ENCODE data around the gene AP1AR.
A peak's percentile ranks its signal among the peaks of the same experiment; 100 is the strongest.

The AP1AR gene

DNA sequence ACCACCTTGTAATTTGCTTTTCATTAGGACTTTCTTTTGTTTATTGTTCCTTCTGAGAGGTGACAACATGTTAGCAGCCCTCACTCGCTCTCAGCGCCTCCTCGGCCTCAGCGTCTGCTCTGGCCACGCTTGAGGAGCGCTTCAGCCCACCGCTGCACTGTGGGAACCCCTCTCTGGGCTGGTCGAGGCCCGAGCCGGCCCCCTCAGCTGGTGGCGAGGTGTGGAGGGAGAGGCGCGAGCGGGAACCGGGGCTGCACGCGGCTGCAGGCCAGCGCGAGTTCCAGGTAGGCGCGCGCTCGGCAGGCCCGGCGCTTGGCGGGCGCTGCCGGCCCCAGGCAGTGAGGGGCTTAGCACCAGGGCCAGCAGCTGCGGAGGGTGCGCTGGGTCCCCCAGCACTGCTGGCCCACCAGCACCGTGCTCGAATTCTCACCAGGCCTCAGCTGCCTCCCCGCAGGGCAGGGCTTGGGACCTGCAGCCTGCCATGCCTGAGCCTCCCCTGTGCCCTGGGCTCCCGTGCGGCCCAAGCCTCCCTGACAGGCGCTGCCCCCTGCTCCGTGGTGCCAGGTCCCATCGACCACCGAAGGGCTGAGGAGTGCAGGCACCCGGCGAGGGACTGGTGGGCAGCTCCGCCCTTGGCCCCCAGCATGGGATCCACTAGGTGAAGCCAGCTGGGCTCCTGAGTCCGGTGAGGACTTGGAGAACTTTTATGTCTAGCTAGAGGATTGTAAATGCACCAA is 9.2 kb upstream of the AP1AR start:
- peak in 1 of 3 experiments; percentile 1 for DNase-seq

DNA sequence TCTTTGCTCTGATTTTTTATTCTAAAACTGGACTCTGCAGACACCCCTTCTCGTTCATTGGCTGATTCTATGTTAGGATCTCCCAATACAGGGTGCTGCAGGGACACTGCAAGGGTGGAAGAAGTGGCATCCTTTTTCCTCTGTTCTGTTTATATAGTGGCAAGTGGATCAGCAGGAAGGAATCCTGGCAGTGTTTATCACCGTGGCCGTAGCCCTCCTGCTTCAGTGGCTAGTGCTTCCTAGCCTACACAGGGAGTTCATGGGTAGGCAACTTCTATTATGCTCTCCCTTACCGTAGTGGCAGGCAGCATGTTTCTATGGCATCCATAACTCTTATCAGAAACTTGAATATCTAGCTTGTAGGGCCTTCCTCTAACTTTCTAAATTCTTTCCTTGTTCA is 6.4 kb upstream of the AP1AR start:
- no peak for DNase-seq

DNA sequence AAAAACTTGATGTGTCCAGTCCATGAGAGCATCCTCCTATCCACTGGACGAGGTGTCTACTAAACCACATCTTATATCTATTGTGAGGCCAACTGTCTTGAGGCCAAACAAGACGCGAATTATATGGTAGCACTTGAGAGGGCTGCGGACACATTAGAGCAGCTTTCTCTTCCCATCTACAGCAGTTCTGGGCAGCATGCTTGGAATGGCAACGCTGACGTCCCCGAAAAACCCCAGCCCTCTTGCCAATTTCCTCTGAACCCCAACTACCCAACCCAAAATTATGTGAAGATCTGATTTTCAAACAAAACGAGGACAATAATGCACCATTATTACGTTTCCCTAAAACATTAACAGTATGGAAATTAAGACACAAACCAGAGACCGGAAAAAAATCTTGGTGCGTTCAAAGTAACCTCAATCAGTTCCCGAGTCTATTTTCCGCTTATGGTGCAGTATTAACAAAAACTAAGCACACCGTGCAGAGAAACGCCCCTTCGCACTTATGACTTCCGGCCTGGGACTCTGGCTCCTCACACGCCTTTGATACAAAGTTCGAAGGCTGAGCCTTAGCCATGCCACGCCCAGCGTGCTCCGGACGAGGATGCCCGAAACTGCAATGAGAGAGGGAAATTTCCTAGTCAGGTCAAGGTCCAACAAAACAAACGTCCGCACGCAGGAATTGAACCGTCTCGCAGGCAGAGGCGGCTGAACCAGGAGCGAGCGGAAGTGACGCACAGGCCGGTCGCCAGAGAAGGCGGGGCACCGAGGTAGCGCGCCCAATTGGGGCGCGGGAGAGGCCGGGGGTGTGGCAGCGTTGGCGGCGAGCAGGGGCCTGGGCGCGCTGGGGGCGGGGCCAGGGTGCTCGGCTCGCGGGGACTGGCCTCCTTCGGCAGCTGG is 458 bp upstream of the AP1AR start:
- peak; percentile 94 to 97 (median 96) for DNase-seq

DNA sequence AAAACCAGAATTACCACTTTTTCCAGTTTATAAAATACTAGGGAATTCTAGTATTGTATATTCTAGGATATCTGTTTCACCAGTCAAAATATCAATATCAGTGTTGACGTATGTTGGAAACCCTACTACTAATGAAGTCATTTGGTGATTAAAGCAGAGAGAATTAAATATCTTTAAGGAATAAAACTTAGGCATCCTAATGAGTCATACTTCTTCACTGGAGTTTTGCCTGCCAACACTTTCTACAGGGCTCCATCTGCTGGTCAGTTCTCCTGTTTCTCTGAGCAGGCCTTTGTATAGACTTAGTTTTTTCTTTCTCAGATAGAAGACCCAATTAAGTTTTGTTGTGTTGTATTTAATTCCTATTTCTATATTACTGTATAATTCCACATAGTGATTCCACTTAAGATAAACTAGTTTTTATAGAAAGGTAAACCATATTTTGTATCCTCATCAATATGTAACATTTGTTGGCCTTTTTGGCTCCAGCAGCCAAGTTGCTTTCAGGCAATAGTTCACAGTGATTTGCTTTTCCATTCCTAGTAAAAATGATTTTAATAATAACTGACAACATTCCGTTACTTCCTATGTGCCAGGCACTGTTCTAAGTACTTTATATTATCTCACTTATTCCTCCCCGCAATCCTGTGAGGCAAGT is 3.5 kb downstream of the AP1AR start:
- peak; percentile 1 to 66 (median 41) for DNase-seq

DNA sequence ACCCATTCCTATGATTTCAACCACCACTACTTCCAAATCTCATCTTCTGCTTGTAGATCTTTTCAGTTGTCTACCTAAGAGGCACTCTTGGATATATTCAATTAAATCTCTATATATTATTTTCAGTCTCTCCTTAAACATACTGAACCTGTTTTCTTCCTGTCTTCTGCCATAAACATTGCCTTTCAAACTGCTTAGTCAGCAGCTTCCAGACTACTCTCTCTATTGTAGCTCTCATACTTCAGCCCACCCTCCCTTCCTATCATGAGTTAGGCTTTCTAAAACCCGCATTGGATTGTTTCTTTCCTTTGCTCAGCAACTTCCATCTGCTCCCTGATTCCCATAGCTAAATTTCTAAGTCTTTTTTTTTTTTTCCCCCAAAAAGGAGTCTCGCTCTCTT is 4.5 kb downstream of the AP1AR start:
- no peak for DNase-seq

DNA sequence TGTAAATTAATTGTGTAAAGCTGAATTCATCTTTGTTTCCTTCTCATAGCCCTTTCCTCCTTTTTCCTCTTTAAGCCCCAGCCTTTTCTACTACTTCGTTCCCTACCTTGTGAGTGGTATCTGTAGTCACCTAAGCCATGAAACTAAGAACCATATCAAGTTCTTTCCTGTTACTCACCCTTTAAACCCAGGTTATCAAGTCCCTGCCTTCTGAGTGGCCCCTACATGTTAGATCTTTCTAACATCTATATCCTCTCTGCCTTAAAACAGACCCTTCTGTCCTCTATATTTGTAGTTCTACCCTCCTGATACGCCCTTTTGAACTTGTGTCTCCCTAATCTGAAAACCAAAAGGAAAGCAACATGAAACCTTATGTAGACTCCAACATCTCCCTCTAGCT is 7.2 kb downstream of the AP1AR start:
- DNase-seq, result no peak

DNA sequence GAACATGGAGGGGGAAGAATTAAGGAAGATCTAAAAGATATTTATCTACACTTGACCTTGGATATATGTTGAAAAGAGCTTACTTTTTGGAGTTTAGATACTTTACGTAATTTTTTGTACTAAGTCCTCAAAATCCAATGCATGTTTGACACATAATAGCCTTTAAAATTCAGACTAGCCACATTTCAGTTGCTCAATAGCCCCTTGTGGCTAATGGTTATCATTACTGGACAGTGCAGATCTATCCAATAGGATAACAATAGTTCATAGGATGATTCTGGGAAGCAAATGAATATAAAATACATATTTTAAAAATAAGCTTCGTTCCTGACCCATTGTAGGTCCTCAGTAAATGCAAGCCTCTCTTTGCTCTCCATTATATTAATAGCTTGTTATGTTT is 13.8 kb downstream of the AP1AR start:
- no peak for DNase-seq

DNA sequence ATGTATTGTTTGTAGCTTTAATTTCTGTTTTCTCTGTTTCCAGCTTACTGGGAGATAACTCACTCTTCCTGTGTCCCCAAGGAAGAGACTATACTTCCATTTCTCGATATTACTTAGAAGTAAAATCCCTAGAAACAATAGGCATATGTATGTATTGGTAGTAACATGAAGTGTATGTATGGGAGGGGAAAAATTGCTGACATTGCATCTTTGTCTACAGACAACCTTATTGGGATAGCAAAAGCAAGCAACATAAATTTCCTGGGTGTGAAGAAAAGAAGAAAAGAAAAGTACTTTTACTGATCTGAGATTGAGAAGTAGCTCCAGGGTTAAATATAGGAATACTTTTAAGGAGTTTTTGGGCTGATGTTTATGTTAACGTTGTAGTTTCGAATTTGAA is 15.4 kb downstream of the AP1AR start:
- no peak for DNase-seq

DNA sequence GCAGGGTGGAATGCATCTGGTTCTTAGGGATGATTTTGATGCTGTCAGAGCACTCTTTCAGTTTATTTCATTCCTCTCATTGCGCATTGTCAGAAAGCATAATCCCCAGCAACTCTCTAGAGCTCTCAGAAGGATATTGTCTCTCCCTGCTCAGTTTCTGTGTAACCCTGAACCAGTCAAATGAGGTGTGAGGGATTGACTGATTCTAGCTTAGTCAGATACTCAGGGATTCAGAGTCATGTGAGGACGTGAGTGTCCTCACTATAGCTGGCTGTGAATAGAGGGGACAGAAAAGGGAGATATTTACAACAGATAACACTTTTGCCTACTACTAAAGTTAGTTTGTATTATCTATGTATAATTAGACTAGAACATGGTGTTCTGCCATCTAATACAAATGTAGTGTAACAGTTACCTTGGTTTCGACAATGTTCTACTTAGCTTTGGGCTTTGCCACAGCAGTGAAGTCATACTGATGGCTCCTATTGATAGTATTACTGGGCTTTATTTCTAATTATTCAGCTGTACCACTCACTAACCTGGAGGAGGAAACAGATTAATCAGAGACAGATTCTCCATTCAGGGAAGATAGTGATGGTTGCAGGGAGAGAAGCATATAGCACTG is 19.5 kb downstream of the AP1AR start:
- DNase-seq, result no peak

DNA sequence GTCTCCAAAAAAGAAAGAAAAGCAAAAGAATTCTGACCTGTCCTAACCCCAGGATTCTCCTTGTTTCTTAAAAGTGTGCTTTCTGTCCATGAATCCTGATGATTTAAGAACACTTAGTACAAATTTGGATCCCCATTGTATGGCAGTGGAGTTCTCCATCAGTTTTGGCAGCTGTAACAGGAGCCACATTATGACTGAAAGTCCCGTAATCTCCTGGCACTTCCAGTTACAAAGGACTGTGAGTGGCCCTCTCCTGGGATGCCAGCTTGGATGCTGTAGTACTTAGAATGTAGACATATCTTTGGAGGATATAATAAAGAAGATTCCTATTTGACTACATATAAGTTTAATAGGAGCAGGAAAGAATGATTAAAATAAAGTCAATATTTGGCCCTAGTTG is 20.6 kb downstream of the AP1AR start:
- no peak for DNase-seq

DNA sequence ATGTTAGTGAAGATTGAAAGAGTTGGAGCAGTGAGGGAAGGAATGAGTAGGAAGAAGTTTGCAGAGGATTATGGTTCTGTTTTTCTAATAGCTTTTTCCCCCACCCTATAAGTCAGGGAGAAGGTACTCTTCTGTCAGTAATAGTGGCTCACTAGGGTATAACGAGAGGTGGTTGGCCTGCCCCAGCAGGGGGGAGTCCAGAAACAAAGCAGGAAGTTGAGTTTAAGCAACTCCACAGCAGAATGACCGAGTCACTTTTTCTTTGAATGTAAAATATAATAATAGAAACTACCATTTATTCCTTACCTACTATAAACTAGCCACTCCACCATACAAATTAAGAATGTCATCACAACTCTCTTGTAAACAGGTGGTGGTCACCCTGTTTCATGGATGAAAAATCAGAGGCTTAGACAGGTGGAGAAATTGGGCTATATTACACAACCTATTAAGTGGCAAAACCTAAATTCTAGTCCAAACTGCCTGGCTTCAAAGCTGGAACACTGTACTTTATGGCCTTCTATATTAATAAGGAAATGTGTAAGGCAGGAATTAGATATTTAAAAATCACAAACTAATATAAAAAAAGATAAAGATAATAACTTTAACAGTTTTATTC is 21.9 kb downstream of the AP1AR start:
- peak in 2 of 3 experiments; percentile 34 to 62 for DNase-seq

DNA sequence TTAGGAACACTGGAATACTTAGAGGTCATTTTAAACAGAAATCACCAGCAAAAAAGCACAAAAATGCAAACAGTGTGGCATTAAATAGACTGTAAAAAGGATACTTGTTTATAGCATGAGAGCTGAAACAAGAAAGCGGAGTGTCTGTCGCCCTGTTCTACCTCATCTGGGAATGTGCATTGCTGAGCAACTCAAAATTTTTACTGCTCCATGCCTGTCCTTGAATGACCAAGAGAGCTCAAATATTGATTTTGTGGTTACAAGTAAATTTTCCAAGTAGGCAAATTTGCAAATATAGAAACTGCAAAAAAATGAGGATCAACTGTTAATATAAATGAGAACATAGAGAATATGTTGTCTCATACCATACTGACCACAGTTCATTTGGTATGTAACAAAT is 25.5 kb downstream of the AP1AR start:
- DNase-seq, result no peak

DNA sequence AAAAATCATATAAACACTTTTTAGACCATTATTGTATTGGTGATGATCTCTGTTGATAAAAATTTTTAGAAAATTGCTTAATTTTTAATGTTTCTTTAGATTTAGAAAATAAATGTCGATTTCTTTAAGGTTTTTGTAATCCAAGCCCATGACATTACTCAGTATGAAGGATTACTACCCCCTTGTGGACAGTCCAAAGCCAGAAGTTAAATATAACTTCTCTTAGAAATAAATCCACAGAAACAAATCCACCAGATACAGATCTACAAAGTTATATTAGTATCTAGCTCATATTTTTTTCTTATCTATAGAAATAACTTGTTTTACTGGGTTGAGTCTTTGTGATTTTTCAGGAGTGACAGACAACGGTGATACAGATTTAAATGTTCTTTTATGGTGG is 35.2 kb downstream of the AP1AR start:
- DNase-seq, result peak in 1 of 3 experiments; percentile 18

DNA sequence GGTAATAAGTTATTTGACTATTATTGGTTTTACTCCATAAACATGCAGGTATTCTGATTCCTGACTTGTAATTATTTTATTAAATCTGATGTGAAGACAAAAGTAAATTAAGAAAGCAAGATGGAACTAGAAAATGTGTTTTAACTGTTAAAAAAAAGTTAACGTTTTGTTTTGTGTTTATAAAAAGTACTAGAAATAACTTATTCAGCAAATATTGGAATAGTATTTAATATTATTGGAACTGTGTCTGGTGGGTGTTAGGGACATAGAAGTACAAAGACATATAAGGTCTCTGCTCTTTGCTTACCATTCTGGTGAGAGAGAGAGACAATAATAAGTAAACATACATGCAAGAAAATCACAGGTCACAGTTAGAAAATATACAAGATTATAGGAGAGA is 38.5 kb downstream of the AP1AR start:
- DNase-seq, result no peak

DNA sequence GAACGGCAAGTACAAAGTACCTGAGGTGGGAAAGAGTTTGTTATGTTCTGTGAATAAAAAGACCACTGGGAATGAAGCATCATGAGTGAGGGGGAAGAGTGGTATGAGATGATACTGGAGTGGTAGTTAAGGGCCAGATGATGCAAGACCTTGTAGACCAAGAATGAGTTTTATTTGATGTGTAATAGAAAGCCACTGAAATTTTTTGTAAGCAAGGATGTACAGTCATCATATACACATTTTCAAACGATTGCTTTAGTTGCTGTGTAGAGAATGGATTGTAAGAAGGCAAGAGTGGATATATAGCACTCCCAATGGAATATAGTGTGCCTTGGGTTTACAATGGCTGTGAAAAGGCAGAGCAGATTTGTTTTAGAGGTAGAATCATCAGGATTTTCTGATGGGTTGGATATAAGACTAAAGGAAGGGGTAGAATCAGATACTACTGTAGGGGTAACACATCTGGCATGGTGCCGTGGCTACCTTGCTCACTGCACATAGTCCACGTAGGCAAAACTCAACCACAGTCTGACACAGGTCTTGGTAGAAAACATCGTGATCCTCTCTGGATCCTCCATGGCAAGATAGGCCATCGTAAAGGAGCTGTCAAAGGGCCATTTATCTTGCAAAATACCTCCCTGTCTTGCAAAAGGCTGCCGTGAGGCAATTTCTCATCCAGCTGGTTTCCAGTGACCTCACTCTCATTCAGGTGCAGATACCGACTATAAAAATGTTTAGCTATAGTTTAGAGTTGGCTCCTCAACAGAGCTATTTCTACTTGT is 39.2 kb downstream of the AP1AR start:
- no peak for DNase-seq

DNA sequence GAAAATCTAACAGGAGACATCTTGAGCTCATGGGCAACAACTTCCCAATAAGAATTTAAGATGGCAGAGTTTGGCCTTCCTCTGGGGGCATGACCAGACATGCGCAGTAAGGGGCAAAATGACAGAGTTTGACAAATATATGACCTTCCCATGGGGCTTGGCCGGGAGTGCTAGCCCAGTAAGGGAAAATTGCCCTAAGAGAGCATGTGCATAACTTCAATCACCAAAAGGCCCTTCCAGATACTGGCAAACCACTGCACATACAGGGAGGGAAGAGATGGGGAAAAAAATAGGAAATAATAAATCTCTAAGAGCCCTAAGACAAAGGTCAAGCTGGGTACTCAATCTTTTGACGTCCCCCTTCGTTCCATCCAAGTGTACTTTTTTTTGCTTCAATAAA is 40.7 kb downstream of the AP1AR start:
- DNase-seq, result no peak

DNA sequence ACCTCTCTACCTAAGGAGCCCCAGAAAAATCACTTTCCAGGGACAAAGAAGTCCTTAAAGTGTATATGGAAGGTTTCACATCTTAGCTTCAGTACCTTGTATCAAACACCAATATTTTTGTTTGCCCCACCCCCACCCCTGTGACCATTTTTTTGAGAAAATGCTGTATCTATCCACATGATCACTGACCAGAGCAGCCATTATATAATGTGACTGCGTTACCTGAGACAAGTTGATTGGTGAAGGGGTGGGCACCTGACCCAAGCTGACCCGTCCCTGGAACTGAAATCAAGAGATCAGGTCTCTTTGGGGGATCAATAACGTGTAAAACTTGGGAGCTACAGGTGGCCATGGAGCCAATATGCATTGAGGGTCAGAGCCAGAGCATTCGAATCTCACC is 43.4 kb downstream of the AP1AR start:
- no peak for DNase-seq

DNA sequence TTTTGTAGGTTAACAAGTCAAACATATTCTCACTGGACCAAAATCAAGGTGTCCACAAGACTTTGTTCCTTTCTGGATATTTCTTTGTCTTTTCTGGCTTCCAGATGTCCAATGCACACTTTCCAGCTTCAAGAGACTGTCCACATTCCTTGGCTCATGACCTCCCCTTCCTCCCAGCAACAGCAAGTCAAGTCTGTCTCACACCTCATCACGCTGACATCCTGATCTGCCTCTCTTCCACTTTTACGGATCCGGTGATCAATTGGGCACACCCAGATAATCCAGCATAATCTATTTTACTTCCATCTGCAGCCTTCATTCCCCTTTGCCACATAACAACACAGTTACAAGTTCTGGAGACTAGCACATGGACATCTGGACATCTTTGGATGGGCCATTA is 44.5 kb downstream of the AP1AR start:
- DNase-seq, result no peak

DNA sequence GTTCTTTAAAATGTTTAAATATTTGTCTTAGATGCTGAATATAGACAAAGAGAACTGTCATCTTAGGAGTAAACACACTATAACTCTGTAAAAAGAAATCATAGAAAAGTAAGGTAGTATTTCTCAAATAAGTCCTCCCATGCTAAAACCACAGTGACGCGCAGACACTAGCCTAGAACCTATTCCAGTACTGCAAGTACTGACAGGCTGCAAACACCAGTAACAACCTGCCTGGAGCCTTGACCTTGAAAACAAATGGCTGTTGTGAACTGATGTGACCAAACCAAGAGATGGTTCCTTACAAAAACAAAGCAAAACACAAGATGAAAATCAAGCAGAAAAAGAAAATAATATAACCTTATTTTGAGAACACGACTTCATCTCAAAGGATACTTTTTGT is 45.6 kb downstream of the AP1AR start:
- no peak for DNase-seq

DNA sequence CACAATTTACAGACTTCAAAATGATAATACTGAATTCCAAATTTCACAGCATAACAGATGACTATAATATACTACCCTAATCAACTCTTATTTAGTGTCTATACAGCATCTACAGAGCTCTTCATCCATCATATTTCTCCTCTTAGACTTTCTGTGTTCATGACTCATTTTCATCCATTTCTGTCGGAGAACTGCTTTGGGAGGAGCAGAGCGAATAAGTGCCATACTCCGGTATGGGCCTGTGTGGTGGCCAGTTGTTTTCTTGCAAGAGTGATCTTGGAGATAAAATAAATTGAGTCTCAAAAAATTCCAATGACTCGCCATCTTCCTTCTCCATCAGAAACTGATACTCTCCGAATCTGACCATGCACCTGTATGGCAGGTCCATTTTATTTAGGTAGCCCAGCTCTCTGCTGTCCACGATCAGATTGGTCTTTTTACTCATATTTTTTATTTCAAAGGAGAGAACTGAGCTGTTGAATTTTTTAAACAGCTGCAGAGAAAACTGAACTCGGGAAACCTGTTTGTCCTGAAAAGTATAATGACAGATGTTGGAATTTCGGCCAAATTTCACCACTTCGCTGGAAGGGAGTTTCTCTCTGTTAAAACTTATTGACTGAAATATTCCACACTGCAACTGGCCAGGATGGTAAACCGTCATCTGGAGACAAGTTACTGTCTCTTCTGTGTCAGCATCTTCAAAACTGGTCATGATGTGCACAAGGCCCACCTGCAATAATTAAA is 46.3 kb downstream of the AP1AR start:
- DNase-seq, result no peak
